Ishikawa (cell line): ENCODE measurements around the gene SPRR2F.

Experiments used
- CEBPB ChIP-seq: IDR thresholded peaks from 2 replicates; pipeline ENCODE4 v1.6.1; 2012
- CREB1 ChIP-seq: IDR thresholded peaks from 2 replicates; pipeline ENCODE4 v1.6.1; 2012; ENCODE audit warnings: low read depth
- EGR1 ChIP-seq: IDR thresholded peaks from 2 replicates; pipeline ENCODE4 v1.6.1; 2012
- EP300 ChIP-seq: IDR thresholded peaks from 2 replicates; pipeline ENCODE4 v1.6.1; 2012; ENCODE audit warnings: borderline replicate concordance
- FOXM1 ChIP-seq: IDR thresholded peaks from 2 replicates; pipeline ENCODE4 v1.6.1; 2012; ENCODE audit warnings: low read depth, borderline replicate concordance
- MAX ChIP-seq: IDR thresholded peaks from 2 replicates; pipeline ENCODE4 v1.6.1; 2012
- NFIC ChIP-seq: IDR thresholded peaks from 2 replicates; pipeline ENCODE4 v1.6.1; 2012
- RAD21 ChIP-seq: IDR thresholded peaks from 2 replicates; pipeline ENCODE4 v1.6.1; 2012; ENCODE audit warnings: low read depth
- REST ChIP-seq: IDR thresholded peaks from 2 replicates; pipeline ENCODE4 v1.6.1; 2012; ENCODE audit warnings: low read depth, mild to moderate bottlenecking
- TAF1 ChIP-seq: IDR thresholded peaks from 2 replicates; pipeline ENCODE4 v1.6.1; 2012; ENCODE audit warnings: low read depth, mild to moderate bottlenecking
- TCF12 ChIP-seq: IDR thresholded peaks from 2 replicates; pipeline ENCODE4 v1.6.1; 2012; ENCODE audit warnings: low read depth
- TEAD4 ChIP-seq: IDR thresholded peaks from 2 replicates; pipeline ENCODE4 v1.6.1; 2012
- YY1 ChIP-seq: IDR thresholded peaks from 2 replicates; pipeline ENCODE4 v1.6.1; 2012; ENCODE audit warnings: low read depth
- ZBTB7A ChIP-seq: IDR thresholded peaks from 2 replicates; pipeline ENCODE4 v1.6.1; 2012; ENCODE audit warnings: low read depth
- TF ChIP-seq, protein P1 (sequence below): IDR thresholded peaks from 2 replicates; pipeline ENCODE4 v1.6.1; 2012

SPRR2F gene

DNA sequence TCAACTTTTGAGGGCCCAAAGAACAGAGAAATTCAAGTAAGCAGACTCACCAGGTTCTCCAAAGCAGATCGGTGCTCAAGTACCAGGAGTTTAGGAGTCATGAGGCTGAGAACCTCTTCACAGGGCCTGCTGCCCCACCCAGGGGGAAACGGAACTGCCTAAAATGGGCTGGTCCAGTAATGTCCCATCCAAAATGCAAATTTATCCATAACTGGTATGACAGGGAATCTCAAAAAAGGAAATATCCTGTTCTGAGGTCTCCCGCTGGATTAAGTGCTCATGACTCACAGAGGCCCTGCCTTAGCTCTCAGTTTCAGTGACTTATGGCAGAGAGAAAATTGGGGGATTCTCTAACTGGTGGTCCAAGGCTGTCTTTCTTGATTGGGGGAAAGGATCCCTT, 28.1 kb upstream of the SPRR2F start:
- no peak for TF ChIP-seq NFIC
- TF ChIP-seq YY1 = no peak
- TF ChIP-seq, protein P1, sequence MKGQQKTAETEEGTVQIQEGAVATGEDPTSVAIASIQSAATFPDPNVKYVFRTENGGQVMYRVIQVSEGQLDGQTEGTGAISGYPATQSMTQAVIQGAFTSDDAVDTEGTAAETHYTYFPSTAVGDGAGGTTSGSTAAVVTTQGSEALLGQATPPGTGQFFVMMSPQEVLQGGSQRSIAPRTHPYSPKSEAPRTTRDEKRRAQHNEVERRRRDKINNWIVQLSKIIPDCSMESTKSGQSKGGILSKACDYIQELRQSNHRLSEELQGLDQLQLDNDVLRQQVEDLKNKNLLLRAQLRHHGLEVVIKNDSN = no peak
- TF ChIP-seq RAD21 = no peak
- no peak for TF ChIP-seq TEAD4
- TF ChIP-seq MAX = no peak
- no peak for TF ChIP-seq EP300
- TF ChIP-seq EGR1 = no peak
- TF ChIP-seq ZBTB7A = no peak
- no peak for TF ChIP-seq CREB1
- no peak for TF ChIP-seq CEBPB
- no peak for TF ChIP-seq REST
- TF ChIP-seq TAF1 = no peak

- TF ChIP-seq ZBTB7A (no peak), CREB1 (no peak), TEAD4 (no peak), REST (no peak), EGR1 (no peak), MAX (no peak), TCF12 (no peak), EP300 (no peak), TAF1 (no peak)
- TF ChIP-seq, protein P1 = no peak
Measured at GRCh38 chr1:153140484-153140883, 27.2 kb upstream of the SPRR2F start.

DNA sequence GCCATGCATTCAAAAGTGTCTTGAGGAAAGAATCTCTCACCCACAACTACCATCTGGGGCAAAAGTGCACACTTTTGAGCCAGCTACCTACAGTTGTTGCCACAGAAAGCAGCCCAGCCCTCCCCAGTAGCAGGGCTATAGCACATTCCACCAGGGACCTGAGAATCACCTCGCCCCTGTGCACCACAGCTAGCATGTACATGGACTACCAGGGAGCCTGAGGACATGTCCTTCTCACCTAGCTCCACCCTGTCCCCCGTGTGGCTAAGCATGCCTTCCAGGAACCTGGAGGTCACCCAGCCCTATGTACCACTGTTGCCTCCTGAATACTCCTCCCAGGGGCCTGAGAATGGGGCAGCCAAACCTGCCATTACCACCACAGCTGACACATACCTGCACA, 20.4 kb upstream of the SPRR2F start:
- TF ChIP-seq NFIC = no peak
- no peak for TF ChIP-seq EP300
- TF ChIP-seq CREB1 = no peak
- TF ChIP-seq, protein P1 = no peak
- no peak for TF ChIP-seq MAX
- no peak for TF ChIP-seq TAF1
- no peak for TF ChIP-seq TEAD4
- no peak for TF ChIP-seq EGR1
- TF ChIP-seq RAD21 = no peak
- no peak for TF ChIP-seq ZBTB7A
- TF ChIP-seq TCF12 = no peak
- TF ChIP-seq REST = no peak
- no peak for TF ChIP-seq FOXM1
- TF ChIP-seq CEBPB = no peak
- no peak for TF ChIP-seq YY1

DNA sequence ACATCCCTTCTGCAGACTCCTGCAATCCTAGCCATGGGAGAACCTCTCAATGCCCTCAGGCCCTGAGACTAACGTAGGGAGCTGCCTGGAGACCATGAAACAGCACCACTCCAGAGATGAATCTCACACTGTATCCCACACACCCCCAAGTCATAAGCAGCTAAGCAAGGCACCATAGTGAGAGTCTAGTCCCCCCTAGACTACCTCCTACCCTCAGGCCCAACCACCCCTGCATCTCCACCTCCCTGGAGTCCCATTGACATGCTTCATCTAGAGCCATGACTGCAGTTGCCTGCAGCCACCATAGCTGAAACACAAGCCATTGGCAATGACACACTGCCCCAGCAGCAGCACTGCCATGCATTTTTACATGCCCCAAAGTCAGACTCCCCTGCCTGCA, 20.0 kb upstream of the SPRR2F start:
- TF ChIP-seq CREB1 = no peak
- TF ChIP-seq RAD21 = no peak
- TF ChIP-seq MAX = no peak
- no peak for TF ChIP-seq NFIC
